Raji (cell line): ENCODE results near the gene LIMS2.

Source experiments
- POLR2A ChIP-seq: IDR thresholded peaks from 2 replicates; pipeline ENCODE4 v1.6.1; 2011; ENCODE audit warnings: low read depth, low read length, control low read depth; ENCODE audit not compliant: insufficient read depth

The LIMS2 gene

DNA sequence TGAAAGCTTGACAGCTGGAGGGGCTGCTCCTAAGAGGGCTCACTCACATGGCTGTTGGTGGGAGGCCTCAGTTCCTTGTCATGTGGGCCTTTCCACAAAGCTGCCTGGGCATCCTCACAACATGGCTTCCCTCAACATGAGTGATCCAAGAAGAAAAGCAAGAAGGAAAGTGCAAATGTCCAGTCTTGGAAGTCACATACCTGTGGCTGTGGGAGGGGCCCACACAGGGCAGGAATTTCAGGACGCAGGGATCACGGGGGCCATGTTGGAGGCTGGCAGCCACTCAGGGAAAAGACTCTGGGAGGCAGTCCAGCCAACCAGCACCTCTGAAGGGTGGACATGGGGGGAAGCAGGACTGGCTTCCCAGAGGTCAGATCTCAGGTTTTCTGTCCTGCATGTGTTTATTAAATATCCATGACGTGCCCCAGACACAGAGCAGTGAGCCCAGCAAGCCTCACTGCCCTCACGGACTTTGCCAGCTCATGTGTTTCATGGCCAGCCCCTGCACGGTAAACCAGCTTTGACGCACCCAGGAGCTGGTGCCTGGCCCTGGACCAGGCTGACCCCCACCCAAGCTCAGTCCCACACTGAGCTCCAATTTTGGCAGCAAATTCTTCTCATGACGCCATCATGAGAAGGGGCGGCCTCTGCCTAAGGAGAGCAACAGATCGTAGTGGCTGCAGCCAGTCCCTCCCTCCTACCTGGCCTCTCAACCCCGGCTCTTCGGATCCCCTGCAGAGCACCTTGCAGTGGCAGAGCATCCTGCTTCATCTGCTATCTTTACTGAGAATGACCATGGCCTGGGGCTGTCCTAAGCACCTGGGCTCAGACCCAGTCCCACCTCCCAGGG lies 64.0 kb downstream of the LIMS2 start:
- TF ChIP-seq POLR2A = no peak

DNA sequence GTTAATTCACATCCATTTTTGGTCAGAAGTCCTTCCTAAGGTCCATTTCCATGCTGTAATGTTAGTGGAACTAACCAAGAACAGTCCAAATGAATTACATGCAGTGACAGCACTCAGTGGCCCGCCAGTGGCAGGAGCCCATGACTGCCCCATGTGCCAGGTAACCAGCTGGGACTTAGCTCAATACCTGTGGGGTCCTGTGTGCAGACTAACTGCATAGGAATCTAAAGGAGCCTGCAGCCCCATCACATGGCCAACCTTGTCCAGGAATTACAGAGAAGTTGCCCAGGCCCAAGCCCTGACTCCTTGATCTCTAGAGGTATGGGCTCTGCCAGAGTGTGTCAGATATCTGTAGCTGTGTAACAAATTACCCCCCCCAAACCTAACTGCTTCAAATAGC lies 64.8 kb downstream of the LIMS2 start:
- no peak for TF ChIP-seq POLR2A

DNA sequence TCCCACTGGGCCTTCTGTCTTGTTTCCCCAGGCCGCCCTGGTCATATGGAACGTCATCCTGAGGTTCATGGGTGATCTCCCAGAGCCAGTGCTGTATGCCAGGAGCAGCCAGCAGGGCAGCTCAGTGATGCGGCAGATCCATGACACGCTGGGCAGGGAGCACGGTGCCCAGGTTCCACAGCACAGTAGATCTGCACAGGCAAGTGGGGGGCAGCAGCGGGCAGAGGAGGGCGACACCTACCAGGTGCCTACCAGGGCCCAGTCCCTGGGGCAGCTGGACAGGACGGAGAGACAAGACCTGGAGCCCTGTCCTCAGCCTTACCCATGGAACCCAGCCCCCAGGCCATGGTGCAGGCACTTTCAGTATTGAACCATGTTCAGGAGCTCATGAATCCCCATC lies 65.5 kb downstream of the LIMS2 start:
- TF ChIP-seq POLR2A = no peak

DNA sequence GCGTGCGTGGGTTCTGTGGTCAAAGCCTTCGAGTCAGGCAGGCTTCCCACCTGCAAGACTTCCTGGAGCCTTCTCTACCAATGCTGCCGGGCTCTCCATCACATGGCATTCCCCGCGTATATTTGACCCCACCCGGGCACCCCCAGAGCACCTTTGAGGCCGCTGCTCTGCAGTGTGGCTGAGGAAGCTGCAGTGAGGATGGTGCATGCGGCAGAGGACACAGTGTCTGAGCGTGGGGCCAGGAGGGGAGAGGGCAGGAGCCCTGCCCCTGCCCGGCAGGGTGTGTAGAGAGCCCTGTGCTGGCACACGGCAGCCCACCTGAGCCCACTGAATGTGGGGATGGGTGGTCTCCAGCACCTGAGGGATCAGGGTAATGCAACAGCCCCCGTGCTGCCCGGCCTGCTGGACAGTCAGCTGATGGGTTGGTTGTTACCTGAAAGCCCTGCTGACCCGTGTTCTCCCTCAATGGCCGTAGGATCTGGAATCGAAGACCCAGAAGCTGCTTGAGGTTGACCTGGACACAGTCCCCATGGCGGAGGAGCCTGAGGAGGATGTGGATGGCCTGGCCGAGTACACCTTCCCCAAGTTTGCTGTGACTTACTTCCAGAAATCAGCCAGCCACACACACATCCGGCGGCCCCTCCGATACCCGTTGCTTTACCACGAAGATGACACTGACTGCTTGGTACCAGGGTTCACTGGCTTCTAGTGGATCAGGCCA lies 66.1 kb downstream of the LIMS2 start:
- TF ChIP-seq POLR2A = no peak

DNA sequence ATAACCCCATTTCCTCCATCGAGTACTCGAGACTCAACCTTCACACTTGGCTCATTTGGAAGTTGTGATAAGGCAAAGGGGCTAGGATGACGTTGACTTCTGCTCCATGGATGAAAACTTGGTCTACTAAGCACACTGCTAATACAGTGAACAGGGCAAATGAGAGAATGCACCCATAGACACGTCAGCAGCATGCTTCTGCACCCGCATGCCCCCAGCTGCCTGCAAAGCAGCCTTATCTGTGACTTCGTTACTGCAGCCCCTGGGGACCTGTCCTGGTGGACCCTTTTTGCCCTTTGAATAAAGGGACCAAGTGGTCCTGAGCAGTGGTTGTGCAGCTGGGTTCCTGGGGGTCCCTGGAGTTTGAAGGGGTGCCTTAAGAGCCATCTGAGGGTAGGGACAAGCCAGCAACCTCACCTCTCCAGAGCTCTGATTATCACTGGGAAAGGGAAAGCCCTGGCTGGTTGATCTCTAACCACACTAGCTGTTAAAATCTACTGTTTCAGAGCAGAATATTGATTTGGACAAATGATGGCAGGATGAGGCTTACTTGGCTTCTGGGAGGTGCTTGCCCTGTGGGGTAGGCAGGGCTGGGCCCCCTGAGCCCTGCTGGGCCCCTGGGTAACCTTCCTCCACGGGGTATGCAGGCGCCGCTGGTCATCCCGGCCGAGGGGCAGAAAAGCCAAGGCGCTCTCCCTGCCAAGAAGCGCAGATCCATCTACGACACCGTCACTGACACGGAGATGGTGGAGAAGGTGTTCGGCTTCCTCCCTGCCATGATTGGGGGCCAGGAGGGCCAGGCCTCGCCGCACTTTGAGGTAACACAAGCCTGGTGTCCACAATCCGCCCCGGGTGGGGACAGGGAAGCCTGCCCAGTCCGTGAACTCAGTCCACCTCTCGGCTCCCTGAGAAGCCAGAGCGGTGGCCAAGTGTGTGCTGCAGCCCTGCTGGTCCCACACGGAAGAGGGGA lies 67.0 kb downstream of the LIMS2 start:
- no peak for TF ChIP-seq POLR2A

DNA sequence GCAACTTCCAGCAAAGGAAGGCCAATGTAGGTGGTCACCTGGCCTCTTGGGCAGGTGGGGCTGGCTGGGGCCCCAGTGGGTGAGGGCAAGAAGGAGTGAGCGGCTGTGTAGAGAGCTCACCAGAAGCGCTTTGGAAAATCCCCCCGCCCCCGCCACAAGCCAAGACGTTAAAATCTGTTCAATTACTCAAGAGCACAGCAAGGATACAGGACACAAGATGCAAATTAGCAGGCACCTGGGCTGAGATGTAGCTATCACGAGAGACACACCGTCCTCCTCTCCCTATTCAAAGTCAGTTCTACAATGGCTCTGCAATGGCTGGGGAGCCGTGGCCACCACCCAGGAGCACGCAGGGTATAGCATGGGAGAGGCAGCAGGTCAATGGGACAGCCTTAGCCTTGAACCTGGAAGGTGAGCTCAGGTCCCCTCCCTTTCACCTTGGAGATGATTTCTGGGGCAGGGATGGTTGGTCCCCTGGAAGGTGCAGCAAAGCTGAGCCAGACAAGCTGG lies 67.9 kb downstream of the LIMS2 start:
- no peak for TF ChIP-seq POLR2A

DNA sequence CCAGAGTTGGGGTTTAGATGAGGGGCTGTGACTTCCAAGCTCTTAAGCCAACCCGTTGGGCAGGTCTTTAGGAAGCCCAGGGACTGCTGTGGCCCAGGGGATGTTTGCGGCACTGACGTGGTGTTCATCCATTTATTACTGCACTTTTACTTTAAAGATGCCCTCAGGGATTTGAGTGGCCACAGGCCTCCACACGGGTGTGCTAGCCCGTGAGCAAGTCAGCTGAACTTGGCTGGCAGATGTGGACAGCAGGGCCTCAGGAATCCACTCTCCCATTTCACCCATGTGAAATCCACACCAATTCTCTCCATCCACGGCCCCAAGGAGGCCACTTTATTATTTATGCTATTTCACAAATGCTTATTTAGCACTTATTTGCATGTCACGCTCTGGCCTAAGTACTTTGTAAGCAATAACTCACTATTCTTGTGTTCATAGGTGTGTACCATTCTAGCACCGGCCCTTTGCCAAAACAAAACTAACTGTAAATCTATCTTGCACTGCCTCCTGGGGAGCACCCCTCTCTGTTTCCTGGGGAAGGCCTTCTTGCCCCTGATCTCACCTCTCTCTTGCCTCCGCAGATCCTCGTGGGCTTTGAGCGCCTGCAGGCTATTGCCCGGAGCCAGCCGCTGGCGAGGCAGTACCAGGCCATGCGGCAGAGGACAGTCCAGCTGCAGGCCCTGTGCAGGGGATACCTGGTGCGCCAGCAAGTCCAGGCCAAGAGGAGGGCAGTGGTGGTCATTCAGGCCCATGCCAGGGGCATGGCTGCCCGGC lies 68.5 kb downstream of the LIMS2 start:
- TF ChIP-seq POLR2A = no peak

DNA sequence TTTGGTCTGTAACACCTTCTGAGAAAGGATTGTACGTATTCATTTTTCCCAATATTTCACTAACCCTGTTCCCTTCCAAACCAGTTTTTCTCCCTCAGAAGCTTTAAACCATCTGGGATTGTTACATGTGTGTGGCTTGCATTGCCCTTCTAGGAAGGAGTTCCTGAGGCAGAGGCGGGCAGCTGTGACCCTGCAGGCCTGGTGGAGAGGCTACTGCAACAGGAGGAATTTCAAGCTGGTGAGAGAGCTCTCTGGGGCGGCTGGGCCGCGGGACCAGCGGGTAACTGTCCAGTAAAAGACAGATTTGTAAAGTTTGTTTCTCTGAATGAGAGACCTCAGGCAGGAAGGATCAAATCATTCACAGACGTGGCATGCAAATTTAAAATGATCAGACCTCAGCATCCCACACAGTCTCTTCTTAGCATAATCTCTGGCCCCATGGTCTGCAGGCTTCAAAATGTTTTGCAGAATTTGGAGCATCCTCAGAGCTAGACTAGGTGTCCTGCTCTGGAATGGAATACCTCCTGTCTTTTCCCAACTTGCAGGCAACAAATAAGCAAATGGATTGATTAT lies 69.6 kb downstream of the LIMS2 start:
- no peak for TF ChIP-seq POLR2A

DNA sequence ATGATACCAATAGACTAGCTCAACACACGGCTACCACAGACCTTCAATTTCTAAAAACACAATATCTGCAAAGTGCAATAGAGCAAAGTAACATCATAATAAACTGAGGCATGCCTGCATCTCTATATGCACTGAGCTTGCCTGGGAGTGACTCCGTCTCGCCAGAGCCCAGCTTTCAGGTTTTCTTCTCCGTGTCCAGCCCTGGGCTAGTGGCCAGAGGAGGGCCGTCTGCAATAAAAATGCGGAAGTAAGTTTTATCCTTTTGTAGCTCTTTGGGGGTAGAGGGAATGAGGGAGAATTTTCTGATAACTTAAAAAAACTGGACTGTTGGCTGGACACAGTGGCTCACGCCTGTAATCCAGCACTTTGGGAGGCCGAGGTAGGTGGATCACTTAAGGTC lies 70.3 kb downstream of the LIMS2 start:
- TF ChIP-seq POLR2A = no peak

DNA sequence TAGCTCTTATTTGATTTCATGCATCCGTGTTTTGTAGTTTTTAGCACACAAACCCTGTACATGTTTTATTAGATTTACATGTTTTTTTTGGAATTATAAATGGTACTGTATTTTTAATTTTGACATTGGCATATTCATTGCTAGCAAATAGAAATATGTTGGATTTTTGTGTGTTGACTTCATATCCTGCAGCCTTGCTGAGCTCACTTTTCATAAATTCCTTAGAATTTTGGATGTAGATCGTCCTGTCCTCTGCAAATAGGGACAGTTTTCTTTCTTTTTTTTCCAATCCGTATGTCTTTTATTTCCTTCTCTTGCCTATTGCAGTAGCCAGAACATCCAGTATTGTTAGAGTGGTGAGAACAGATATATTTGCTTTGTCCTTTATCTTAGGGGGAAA lies 76.1 kb downstream of the LIMS2 start:
- TF ChIP-seq POLR2A = no peak

DNA sequence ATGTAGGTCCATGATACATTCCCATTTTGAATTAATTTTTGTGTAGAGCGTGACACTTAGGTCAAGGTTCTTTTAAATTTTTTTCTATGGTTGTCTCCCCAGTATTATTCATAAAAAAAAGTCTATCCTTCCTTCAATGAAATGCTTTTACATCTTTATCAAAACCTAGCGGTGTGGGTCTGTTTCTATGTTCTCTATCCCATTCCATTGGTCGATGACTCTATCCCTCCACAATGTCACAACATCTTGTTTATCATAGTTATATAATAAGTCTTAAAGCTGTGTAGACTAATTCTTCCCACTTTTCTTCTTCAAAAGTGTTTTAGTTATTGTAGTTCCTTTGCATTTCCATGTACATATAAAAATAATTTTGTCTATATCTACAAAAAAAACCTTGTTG lies 76.6 kb downstream of the LIMS2 start:
- TF ChIP-seq POLR2A = no peak

DNA sequence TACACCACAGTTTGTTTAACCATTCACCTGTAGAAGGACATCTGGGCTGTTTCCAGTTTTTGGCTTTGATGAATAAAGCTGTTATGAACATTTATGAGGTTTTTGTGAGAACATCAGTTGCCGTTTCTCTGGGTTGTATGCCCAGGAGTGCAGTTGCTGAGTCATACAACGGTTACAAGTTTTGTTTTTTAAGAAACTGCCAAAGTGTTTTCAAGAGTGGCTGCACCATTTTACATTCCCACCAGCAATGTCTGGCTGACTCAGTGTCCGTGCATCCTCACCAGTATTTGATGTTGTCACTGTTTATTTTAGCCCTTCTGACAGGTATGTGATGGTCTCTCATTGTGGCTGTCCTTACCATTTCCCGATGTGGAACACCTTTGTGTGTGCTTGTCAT lies 77.3 kb downstream of the LIMS2 start:
- no peak for TF ChIP-seq POLR2A

DNA sequence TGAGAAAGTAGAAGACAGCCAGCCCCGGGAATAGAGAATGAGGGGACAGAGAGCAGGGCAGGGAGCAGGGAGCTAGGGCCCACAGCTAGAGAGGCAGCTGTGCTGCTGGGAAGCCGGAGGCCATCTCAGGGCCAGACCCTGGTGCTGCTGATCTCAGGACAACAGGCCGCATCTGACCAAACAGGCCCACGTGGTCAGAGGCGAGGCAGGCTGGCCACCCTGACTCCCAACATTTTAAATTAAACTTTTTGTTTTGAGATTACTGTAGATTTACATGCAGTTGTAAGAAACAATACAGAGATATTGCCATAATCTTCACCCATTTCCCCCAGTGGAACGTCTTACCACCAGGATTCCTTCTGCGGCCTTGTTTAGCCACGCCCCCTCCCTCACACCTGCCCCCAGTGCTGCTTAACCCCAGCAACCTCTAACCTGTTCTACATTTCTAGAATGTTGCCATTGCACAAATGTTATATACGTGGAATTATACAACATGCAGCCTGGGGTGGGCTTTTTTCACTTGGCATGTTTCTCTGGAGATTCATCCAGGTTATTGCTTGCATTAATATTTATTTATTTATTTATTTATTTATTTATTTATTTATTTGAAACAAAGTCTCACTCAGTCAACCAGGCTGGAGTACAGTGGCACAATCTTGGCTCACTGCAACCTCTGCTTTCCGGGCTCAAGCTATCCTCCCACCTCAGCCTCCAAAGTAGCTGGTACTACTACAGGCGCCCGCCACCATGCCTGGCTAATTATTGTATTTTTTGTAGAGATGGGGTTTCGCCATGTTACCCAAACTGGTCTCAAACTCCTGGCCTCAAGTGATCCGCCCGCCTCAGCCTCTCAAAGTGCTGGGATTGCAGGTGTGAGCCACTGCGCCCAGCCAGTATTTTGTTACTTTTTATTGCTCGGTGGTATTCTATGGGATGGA lies 78.0 kb downstream of the LIMS2 start:
- TF ChIP-seq POLR2A = no peak

DNA sequence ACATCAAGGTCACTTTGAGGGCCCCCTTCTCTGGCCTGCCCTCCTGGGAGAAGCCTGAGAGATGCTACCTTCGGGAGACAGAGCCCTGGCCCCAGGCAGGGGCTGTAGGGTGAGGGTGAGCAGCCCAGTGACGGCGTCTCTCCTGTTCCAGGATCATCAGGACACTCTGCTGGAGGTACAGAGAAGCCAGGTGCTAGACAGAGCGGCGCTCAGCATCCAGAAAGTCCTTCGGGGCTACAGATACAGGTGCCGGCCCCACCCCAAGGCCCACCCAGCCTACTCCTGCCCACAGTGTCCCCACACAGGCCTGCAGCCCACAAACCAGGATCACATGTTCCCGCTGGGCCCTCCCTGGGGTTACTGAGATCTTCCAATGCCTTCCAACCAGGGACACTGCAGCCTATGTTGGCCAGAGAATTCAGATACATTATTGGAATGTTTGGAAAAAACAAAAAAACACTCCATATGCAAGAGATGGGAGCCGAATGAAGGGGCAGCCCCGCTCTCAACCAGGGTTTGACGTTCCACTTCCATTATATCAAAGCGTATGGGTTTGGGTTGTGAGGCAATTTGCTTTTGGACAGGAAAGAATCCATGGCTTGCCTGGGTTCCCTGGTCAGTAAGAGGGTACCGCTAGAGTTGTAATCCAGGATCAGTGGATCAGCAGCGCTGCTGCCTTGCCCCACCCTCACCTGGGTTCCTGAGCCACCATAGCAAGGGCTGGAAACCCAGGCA lies 78.9 kb downstream of the LIMS2 start:
- no peak for TF ChIP-seq POLR2A
